ENCODE measurements around the gene RPS24. TPM values are rescaled to one million over a fixed set of nuclear protein-coding genes. Genes with fewer than 3 reads are reported as not detected.
"Not testable (repeated sequence)": the region's sequence is repeated elsewhere in the genome, so short reads cannot be mapped to it uniquely, and the experiment has no call there.

The RPS24 gene
- 747 to 937 TPM (median 759 TPM) in 3 replicates for total RNA-seq
- long read RNA-seq, transcript RPS24-214 (5 exons, 634 nt), result major isoform, 22 of 28 reads
- long read RNA-seq, partial matches to known transcripts, result 2 of 28 reads
- long read RNA-seq, other reads (novel, unspliced or antisense), result 2 of 28 reads

DNA sequence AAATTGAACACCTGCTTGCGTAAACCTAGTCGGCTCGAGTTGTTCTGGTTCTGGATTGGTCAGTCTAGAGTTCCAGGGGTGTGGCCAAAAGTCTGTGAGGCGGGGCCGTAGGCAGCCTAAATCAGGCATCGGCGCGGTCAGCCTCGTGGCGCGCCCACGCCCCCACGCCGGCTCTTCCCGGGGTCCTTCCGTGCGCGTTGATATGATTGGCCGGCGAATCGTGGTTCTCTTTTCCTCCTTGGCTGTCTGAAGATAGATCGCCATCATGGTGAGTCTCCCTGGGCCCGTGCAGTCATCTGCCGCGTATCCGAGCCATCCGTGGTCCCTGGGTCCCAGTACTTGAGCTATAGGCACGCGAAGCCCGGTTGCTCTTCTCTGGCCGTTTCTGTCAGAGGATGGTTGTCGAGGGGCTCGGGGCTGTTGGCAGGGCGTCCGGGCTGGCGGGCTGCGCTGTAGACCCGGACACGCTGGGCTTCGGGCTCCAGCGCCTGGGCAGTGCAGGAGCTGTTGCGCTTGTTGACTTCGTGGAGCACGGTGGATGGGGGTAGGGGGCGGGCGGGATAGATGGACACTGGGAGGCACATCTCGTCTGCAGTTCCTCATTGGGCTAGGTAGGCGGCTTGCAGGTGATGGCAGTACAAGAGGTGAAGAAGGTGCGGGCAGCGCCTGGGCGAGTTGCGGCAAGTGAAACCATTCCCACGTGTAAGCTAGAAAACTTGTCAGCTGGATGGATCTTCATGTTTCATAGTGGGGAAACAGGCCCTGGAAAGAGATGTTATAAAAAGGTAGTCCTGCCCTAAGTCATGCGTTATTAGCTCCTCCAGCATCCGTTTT is at the start of gene RPS24:
RPS24 (plus strand) TSS at position 227 of the 834 bp plus-strand sequence; CDS start at position 266, 39 bp downstream.
- Mint-ChIP-seq H3K36me3 (ENCODE audit: low read depth) (peaks cover 19% of the 10 kb centered on the region), H3K4me1 (ENCODE audit: low read depth) (peaks cover 47% of the 10 kb centered on the region), H3K9me3 (ENCODE audit: low read depth) (no peaks in the 10 kb centered on the region), H3K27ac (ENCODE audit: unreplicated experiment) (peak within 1 kb of the TSS; percentile 76), H3K27me3 (ENCODE audit: low read depth) (no peaks in the 10 kb centered on the region), H3K4me3 (ENCODE audit: unreplicated experiment) (peak within 1 kb of the TSS; percentile 89)
- peak; percentile 11 for TF ChIP-seq CTCF (IDR thresholded peaks at IDR 0.05)
- DNase-seq (ENCODE audit: low spot score), result no peak

GRCh38 chr10:77984986-77985385 is 48.7 kb upstream of the RPS24 start:
- Mint-ChIP-seq H3K27me3 (ENCODE audit: low read depth) (no peaks in the 10 kb centered on the region), H3K4me1 (ENCODE audit: low read depth) (no peaks in the 10 kb centered on the region), H3K27ac (ENCODE audit: unreplicated experiment) (no peak overlapping the region), H3K9me3 (ENCODE audit: low read depth) (no peaks in the 10 kb centered on the region), H3K36me3 (ENCODE audit: low read depth) (peaks cover 47% of the 10 kb centered on the region), H3K4me3 (ENCODE audit: unreplicated experiment) (no peak overlapping the region)
- TF ChIP-seq CTCF (IDR thresholded peaks at IDR 0.05), result no peak
- DNase-seq (ENCODE audit: low spot score), result no peak

- no peaks in the 10 kb centered on the region for H3K9me3 Mint-ChIP-seq (ENCODE audit: low read depth)
Observed at GRCh38 chr10:77987671-77988255, 45.9 kb upstream of the RPS24 start.

DNA sequence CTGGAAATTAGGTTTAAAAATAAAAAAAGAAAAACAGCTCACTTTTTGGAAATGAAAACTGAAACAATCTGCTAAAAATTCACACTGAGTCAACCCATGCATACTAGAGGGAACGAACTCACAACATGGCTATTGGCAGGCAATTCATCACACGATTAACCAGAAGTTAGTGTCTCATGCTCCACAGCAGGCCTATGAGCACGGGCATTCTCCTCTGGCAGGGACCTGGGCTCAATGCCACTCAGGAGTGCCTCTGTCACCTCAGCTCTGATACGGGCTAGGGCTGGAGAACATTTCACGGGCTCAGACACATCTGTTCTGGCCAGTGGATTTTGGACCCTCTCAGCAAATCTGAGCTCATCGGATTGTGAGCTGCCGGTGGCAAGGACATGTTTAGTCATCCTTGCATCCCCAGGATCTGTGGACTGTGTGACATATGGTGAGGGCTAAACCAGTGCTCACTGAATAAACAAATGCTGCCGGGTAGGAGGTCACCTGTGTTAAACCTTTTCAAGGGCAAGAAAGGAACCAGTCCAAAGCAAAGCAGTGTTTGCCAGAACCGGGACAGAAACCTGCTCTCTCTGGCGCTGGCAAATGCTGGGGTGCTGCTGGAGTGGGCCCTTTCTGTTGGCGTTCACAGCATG is 44.5 kb upstream of the RPS24 start:
- Mint-ChIP-seq H3K4me1 (ENCODE audit: low read depth) (no peaks in the 10 kb centered on the region), H3K9me3 (ENCODE audit: low read depth) (no peaks in the 10 kb centered on the region), H3K36me3 (ENCODE audit: low read depth) (peaks cover 41% of the 10 kb centered on the region), H3K27me3 (ENCODE audit: low read depth) (no peaks in the 10 kb centered on the region), H3K4me3 (ENCODE audit: unreplicated experiment) (no peak overlapping the region), H3K27ac (ENCODE audit: unreplicated experiment) (peak overlapping the region; percentile 45)
- no peak for TF ChIP-seq CTCF (IDR thresholded peaks at IDR 0.05)
- no peak for DNase-seq (ENCODE audit: low spot score)

More at GRCh38 chr10:77987671-77988255, 45.9 kb upstream of the RPS24 start:
- TF ChIP-seq CTCF (IDR thresholded peaks at IDR 0.05), result no peak
- peaks cover 41% of the 10 kb centered on the region for H3K36me3 Mint-ChIP-seq (ENCODE audit: low read depth)
- no peak overlapping the region for H3K4me3 Mint-ChIP-seq (ENCODE audit: unreplicated experiment)
- no peaks in the 10 kb centered on the region for H3K27me3 Mint-ChIP-seq (ENCODE audit: low read depth)
- H3K27ac Mint-ChIP-seq (ENCODE audit: unreplicated experiment), result no peak overlapping the region
- no peak for DNase-seq (ENCODE audit: low spot score)
- no peaks in the 10 kb centered on the region for H3K4me1 Mint-ChIP-seq (ENCODE audit: low read depth)

DNA sequence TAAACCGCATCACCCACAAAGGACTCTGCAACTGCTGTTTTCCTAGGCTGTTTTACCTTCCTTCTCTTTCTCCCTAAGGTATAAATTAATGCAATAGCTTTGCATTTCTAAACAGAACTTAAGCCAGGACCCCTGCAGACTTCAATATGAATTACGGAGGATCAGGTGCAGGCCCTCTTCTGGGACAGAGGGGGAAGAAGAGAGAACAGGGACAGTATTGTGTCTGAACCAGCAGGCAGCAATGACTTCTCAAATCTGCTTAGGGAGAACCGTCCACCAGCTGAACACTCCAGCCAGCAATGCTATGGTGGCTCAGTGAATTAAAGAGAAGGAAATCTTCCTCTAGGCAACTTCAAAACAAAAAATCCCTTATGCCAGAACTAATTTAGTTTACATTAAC is 40.0 kb upstream of the RPS24 start:
- no peak for TF ChIP-seq CTCF (IDR thresholded peaks at IDR 0.05)
- Mint-ChIP-seq H3K27ac (ENCODE audit: unreplicated experiment) (no peak overlapping the region), H3K36me3 (ENCODE audit: low read depth) (peaks cover 49% of the 10 kb centered on the region), H3K4me3 (ENCODE audit: unreplicated experiment) (no peak overlapping the region), H3K27me3 (ENCODE audit: low read depth) (no peaks in the 10 kb centered on the region), H3K4me1 (ENCODE audit: low read depth) (no peaks in the 10 kb centered on the region), H3K9me3 (ENCODE audit: low read depth) (no peaks in the 10 kb centered on the region)
- no peak for DNase-seq (ENCODE audit: low spot score)

DNA sequence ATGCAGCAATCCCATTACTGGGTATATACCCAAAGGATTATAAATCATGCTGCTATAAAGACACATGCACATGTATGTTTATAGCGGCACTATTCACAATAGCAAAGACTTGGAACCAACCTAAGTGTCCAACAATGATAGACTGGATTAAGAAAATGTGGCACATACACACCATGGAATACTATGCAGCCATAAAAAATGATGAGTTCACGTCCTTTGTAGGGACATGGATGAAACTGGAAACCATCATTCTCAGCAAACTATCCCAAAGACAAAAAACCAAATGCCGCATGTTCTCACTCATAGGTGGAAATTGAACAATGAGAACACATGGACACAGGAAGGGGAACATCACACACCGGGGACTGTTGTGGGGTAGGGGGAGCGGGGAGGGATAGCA is 34.9 kb upstream of the RPS24 start:
- H3K27me3 Mint-ChIP-seq (ENCODE audit: low read depth); H3K27ac Mint-ChIP-seq (ENCODE audit: unreplicated experiment); H3K4me3 Mint-ChIP-seq (ENCODE audit: unreplicated experiment); DNase-seq (ENCODE audit: low spot score); H3K4me1 Mint-ChIP-seq (ENCODE audit: low read depth); H3K9me3 Mint-ChIP-seq (ENCODE audit: low read depth): not testable (repeated sequence)
- peaks cover 58% of the 10 kb centered on the region for H3K36me3 Mint-ChIP-seq (ENCODE audit: low read depth)
